HG03439 (cell line): Measurements from ENCODE around the gene NEURL1B.

ENCODE experiments used
- ATAC-seq: cut with Tn5 transposase; IDR thresholded peaks from one replicate; pipeline ENCODE4 v1.9.1; 2021; ENCODE audit warnings: mild to moderate bottlenecking, moderate library complexity; ENCODE audit not compliant: unreplicated experiment

The NEURL1B gene

GRCh38 chr5:172633403-172633970 lies 7.6 kb upstream of the NEURL1B start:
- ATAC-seq = no peak

- no peak for ATAC-seq
Observed at GRCh38 chr5:172634106-172634899, 6.8 kb upstream of the NEURL1B start.

- ATAC-seq = no peak
Observed at GRCh38 chr5:172635038-172635437, 6.0 kb upstream of the NEURL1B start.

- no peak for ATAC-seq
Observed at GRCh38 chr5:172636279-172637050, 4.6 kb upstream of the NEURL1B start.

- no peak for ATAC-seq
Observed at GRCh38 chr5:172637110-172637580, 3.9 kb upstream of the NEURL1B start.

- no peak for ATAC-seq
Observed at GRCh38 chr5:172637740-172638139, 3.3 kb upstream of the NEURL1B start.

- no peak for ATAC-seq
Observed at GRCh38 chr5:172638209-172638768, 2.8 kb upstream of the NEURL1B start.

- ATAC-seq = no peak
Observed at GRCh38 chr5:172640139-172640538, 924 bp upstream of the NEURL1B start.

- ATAC-seq = no peak
Observed at GRCh38 chr5:172641359-172642050, 442 bp downstream of the NEURL1B start.

GRCh38 chr5:172642051-172642409 lies 967 bp downstream of the NEURL1B start:
- ATAC-seq = no peak

- ATAC-seq = no peak
Observed at GRCh38 chr5:172642486-172642885, 1.4 kb downstream of the NEURL1B start.

GRCh38 chr5:172642926-172643871 lies 2.1 kb downstream of the NEURL1B start:
- no peak for ATAC-seq

GRCh38 chr5:172644266-172644665 lies 3.2 kb downstream of the NEURL1B start:
- no peak for ATAC-seq

GRCh38 chr5:172644711-172645110 lies 3.6 kb downstream of the NEURL1B start:
- no peak for ATAC-seq

- no peak for ATAC-seq
Observed at GRCh38 chr5:172645271-172646055, 4.4 kb downstream of the NEURL1B start.

GRCh38 chr5:172646716-172647285 lies 5.7 kb downstream of the NEURL1B start:
- no peak for ATAC-seq

GRCh38 chr5:172647352-172648012 lies 6.4 kb downstream of the NEURL1B start:
- ATAC-seq = no peak

- no peak for ATAC-seq
Observed at GRCh38 chr5:172648013-172648381, 6.9 kb downstream of the NEURL1B start.
